Keratinocyte (primary cell): ENCODE measurements around the gene RARS1. TPM values are rescaled to one million over a fixed set of nuclear protein-coding genes. Genes with fewer than 3 reads are reported as not detected.

Experiments
- DNase-seq: peaks from one replicate; pipeline ENCODE4 v3.0.0-alpha.2; 2011; ENCODE audit warnings: low read depth, missing footprints, low spot score
- FAIRE-seq: peaks from 2 replicates; lab custom pipeline; 2011; peaks lifted over from hg19 to GRCh38; lab: Jason Lieb, UNC
- H2AFZ ChIP-seq: 2 replicates; pipeline ENCODE4 v1.6.0; 2012; ENCODE audit warnings: low read length, control low read depth, inconsistent platforms; ENCODE audit not compliant: control insufficient read depth
- H3K27ac ChIP-seq: 2 replicates; pipeline ENCODE4 v1.5.1; 2011; ENCODE audit warnings: low read length; ENCODE audit not compliant: control insufficient read depth, insufficient read depth
- H3K27me3 ChIP-seq: 3 replicates; pipeline ENCODE4 v1.6.0; 2011; ENCODE audit warnings: low read length; ENCODE audit not compliant: control insufficient read depth, insufficient read depth; ENCODE audit errors: extremely low read depth
- H3K36me3 ChIP-seq, 2 experiments: 2 replicates in 1 of 2; 3 replicates in 1 of 2; pipeline ENCODE4 v1.5.1; 2011; ENCODE audit warnings: low read length in 2 of 2, mild to moderate bottlenecking in 1 of 2; ENCODE audit not compliant: control insufficient read depth in 2 of 2, insufficient read depth in 2 of 2; ENCODE audit errors: extremely low read depth in 1 of 2
- H3K4me1 ChIP-seq: 3 replicates; pipeline ENCODE4 v1.5.1; 2011; ENCODE audit warnings: low read length; ENCODE audit not compliant: control insufficient read depth, insufficient read depth; ENCODE audit errors: extremely low read depth
- H3K4me2 ChIP-seq: 3 replicates; pipeline ENCODE4 v1.6.0; 2011; ENCODE audit warnings: low read depth, low read length; ENCODE audit not compliant: control insufficient read depth, insufficient read depth; ENCODE audit errors: extremely low read depth
- H3K4me3 ChIP-seq, 3 experiments: fragments of 200-600 bp in 1 of 3; sonication (generic) in 1 of 3; 2 replicates in 2 of 3; 3 replicates in 1 of 3; pipeline ENCODE4 v1.5.1; 2011 to 2016; ENCODE audit warnings: low read length in 3 of 3, mild to moderate bottlenecking in 3 of 3, control low read depth in 2 of 3, inconsistent platforms in 1 of 3, low read depth in 1 of 3, mixed read lengths in 1 of 3, mixed run types in 1 of 3, moderate library complexity in 1 of 3; ENCODE audit not compliant: control insufficient read depth in 2 of 3, insufficient read depth in 2 of 3; ENCODE audit errors: extremely low read depth in 1 of 3
- H3K79me2 ChIP-seq: 2 replicates; pipeline ENCODE4 v1.6.0; 2012; ENCODE audit warnings: low read length; ENCODE audit not compliant: control insufficient read depth, insufficient read depth
- H3K9ac ChIP-seq: 3 replicates; pipeline ENCODE4 v1.6.0; 2011; ENCODE audit warnings: low read length; ENCODE audit not compliant: control insufficient read depth, insufficient read depth; ENCODE audit errors: extremely low read depth
- H3K9me1 ChIP-seq: 3 replicates; pipeline ENCODE4 v1.6.0; 2011; ENCODE audit warnings: low read length; ENCODE audit not compliant: control insufficient read depth, insufficient read depth; ENCODE audit errors: extremely low read depth
- H3K9me3 ChIP-seq: 2 replicates; pipeline ENCODE4 v1.5.1; 2012; ENCODE audit warnings: low read depth, low read length; ENCODE audit not compliant: control insufficient read depth
- H4K20me1 ChIP-seq: 3 replicates; pipeline ENCODE4 v1.6.0; 2011; ENCODE audit warnings: low read length; ENCODE audit not compliant: control insufficient read depth, insufficient read depth; ENCODE audit errors: extremely low read depth
- CTCF ChIP-seq, 3 experiments: IDR thresholded peaks in 1 of 3; conservative IDR thresholded peaks in 1 of 3; optimal IDR thresholded peaks in 1 of 3; 2 replicates in 2 of 3; 3 replicates in 1 of 3; pipeline versions ENCODE3 to v1.5.1; 2011; ENCODE audit warnings: low read length in 3 of 3, mild to moderate bottlenecking in 3 of 3, moderate library complexity in 2 of 3, control low read depth in 1 of 3, inconsistent platforms in 1 of 3; ENCODE audit not compliant: insufficient read depth in 2 of 3; ENCODE audit errors: extremely low read depth in 1 of 3
- EZH2 ChIP-seq: IDR thresholded peaks from one replicate; pipeline ENCODE4 v1.6.1; 2012; ENCODE audit warnings: inconsistent platforms, mild to moderate bottlenecking, low read length, moderate library complexity
- dilution Hi-C: fragments of 300-500 bp; cut with MboI; formaldehyde crosslinking; loops from one replicate; pipeline ENCODE4 v1.7.0; 2020; ENCODE audit warnings: low sequenced_read_pairs; ENCODE audit not compliant: extremely low pct_ligation_motif_present
- polyA plus RNA-seq, 5 experiments: library from polyadenylated mRNA; depleted of rRNA in 3 of 5; stranded (reverse) in 3 of 5; stranded (forward) in 1 of 5; unstranded in 1 of 5; fragments of >200 nt; gene quantifications; 1 replicate in 1 of 5; 2 replicates in 3 of 5; 3 replicates in 1 of 5; pipeline versions ENCODE4 v1.2.1 to v1.2.3, GENCODE V29; 2011 to 2012; ENCODE audit warnings: missing spikeins in 2 of 5, low read depth in 1 of 5, low replicate concordance in 1 of 5

Gene RARS1
- polyA plus RNA-seq, 1 donor (not counting 4 experiments of a cell fraction or from before 2014, with no cell fraction given), result 128 TPM

- dilution Hi-C loops, result no loop called here
- Histone ChIP-seq H3K9me3 (no peaks in the 10 kb centered on the region), H3K36me3 (peaks cover 5 to 14% of the 10 kb centered on the region in 2 experiments), H3K4me3 (no peak overlapping the region), H3K4me1 (no peaks in the 10 kb centered on the region), H3K27me3 (no peaks in the 10 kb centered on the region), H4K20me1 (no peaks in the 10 kb centered on the region), H3K9ac (no peak overlapping the region), H2AFZ (no peak overlapping the region), H3K27ac (no peak overlapping the region), H3K4me2 (no peak overlapping the region), H3K9me1 (no peaks in the 10 kb centered on the region), H3K79me2 (peaks cover 24% of the 10 kb centered on the region)
- TF ChIP-seq EZH2 (no peak), CTCF (optimal IDR thresholded peaks at IDR 0.05 in 1 of 3, IDR thresholded peaks at IDR 0.05 in 1 of 3, conservative IDR thresholded peaks at IDR 0.05 in 1 of 3; ENCODE audit: extremely low read depth in 1 of 3, insufficient read depth in 2 of 3, low read length in 3 of 3) (no peak)
- FAIRE-seq (no peak), DNase-seq (no peak)
Measured at GRCh38 chr5:168550656-168551055, 64.4 kb downstream of the RARS1 start.

- Histone ChIP-seq H3K9me3 (no peaks in the 10 kb centered on the region), H3K36me3 (peaks cover 8 to 14% of the 10 kb centered on the region in 2 experiments), H3K79me2 (peaks cover 26% of the 10 kb centered on the region), H3K9ac (no peak overlapping the region), H3K4me2 (no peak overlapping the region), H2AFZ (no peak overlapping the region), H3K4me1 (no peaks in the 10 kb centered on the region), H3K9me1 (no peaks in the 10 kb centered on the region), H4K20me1 (no peaks in the 10 kb centered on the region), H3K4me3 (no peak overlapping the region), H3K27me3 (no peaks in the 10 kb centered on the region), H3K27ac (no peak overlapping the region)
- dilution Hi-C loops, result no loop called here
- FAIRE-seq (no peak), DNase-seq (no peak)
- no peak for TF ChIP-seq CTCF (optimal IDR thresholded peaks at IDR 0.05 in 1 of 3, IDR thresholded peaks at IDR 0.05 in 1 of 3, conservative IDR thresholded peaks at IDR 0.05 in 1 of 3; ENCODE audit: extremely low read depth in 1 of 3, insufficient read depth in 2 of 3, low read length in 3 of 3)
Measured at GRCh38 chr5:168552146-168552545, 65.9 kb downstream of the RARS1 start.
